Effector CD4-positive, alpha-beta T cell (primary cell): ENCODE measurements around the gene UNC5B.

ENCODE experiments used
- DNase-seq: peaks from one replicate; pipeline ENCODE4 v3.0.0-alpha.2; 2020

UNC5B gene

DNA sequence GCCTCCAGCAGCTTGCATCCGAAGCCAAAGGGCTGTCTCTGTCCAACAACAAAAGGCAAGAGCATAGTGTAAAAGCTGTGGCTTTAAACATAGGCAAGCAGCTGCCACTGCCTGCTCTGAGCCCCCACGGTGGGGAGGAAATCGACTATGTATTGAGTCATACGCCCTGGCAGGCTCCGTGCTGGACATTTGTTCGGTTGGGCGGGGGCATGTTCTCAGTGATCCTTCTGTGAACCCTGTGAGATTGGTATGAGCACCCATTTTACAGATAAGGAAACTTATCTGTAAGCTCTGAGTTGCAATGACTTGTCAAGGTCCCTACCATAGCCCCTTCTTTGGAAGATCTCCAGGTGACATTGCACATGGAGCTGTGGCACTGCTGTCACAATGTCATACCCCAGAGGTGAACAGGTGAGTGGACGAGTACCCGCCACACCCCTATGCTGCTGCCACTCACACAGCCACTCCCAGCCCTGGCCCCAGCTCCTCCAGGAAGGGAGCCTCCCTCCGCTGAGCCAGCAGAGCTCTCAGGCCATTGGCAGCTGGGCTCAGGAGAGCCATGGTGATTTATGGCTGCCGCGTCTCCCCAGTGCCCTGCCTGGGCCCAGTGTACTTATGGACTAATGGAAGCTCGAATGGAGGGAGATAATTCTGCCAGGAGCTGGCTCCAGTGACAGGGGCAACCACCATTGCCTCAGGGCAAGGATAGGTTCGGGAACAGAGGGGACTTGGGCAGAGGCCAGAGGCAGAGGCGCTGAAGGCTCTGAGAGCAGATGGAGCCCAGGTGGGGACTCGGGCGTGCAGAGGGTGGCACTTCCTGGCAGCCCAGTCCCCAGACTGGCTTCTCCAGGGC is 43.7 kb downstream of the UNC5B start:
- DNase-seq: no peak

DNA sequence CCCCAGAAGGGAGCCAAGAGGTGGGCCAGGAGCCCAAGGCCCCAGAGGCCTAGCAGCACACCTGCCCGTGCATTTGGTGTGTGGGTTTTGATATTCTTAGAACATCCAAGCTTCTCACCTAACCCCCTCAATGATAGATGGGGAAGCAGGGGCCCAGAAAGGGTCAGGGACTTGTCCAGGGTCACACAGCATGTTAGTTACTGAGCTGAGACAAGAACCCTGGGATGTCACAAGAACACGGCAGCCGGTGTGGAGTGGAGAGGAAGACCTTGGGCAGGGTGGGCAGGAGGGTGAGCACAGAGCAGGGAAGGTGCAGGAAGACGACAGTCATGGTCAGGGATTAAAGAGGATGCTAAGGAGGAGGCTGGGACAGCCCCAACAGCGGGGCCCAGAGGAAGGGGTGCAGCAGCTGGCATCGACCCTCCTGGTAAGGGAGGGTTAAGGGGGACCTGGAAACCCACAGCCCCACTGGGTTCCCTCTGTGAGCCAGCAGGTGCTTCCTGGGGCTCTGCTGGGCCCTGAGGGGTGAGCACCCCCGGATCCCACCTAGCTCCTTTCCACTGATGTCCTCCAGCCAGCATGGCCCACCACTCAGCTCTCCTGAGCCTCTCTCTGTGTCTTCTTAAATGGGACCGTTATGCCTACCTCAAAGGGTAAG is 44.4 kb downstream of the UNC5B start:
- DNase-seq: no peak

DNA sequence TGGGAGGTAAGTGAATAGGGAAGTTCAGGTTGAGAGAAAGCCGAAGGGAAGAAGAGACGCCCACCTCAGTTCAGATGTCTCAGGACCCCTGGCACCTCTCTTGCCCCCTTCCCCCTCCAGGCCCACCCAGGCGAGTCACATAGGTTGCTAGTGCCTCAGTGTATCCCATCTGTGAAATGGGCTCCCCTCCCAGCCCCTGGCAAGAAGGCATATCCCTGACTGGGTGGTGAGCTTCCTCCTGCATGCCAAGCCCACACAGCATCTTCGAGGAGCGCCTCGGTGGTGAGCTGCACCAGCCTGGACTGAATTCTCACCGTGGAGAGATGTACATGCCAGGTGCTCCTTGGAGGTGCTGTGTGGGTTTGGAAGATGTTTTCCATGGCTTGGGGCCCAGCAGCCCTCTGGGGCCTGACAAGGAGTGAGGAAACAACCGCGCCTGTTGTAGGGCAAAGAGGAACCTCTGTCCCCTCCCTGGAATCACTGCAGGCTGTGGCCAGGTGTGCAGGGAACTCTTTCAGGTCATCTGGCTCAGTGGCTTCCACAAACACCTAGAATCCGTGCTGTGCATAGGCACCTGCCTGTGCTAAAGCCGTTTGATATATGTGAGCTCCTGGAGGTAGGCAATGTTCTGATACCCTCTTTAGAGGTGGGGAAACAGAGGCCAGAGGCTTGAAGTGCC is 45.1 kb downstream of the UNC5B start:
- no peak for DNase-seq

DNA sequence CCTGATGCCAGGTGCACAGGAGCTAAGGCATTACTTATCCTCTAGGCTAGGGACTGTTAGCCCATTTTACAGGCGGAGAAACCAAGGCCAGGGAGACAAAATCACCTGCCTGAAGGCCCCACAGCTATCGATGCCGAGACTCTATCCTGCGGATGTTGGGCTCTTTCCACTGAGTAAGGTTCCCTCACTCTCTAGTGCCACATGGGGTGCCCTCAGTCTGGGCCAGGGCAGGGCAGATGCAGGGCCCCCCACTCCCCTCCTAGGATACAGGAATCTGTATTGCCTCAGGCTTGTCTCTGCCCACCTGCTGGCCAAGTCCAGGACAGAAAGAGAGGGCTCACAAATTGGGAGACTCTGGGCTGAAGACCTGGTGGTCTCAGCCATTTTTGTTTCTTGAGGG is 45.7 kb downstream of the UNC5B start:
- DNase-seq: no peak

DNA sequence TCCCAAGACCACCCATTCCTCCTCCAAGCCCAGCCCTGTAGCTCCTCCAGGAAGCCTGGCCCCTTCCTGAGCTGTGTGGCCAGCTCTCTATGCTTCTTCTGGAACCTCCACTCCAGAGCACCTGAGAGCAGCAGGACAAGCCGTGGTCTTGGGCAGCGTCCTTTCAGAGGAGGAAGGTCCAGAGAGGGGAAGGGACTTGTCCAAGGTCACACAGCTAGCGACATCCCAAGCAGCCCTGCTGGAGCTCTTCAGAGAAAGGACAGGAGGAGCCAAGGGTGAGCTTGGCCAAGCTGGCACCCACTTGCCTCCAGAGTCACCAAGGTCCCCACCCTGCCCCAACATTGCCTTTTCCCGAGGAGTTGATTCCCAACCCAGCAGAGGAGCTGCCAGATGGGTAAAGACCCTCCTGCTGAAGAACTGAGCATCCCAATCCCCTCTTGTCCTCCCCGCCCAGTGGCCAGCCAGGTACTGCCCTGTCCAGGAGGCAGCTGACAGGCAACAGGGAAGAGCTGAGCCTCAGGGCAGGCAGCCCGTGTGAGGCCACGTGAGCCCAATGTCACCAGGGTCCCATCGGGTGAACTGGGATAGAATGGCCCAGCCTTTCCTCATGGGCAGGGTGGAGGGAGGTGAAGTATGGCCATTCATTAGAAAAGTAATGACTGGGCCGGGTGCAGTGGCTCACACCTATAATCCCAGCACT is 46.2 kb downstream of the UNC5B start:
- no peak for DNase-seq

DNA sequence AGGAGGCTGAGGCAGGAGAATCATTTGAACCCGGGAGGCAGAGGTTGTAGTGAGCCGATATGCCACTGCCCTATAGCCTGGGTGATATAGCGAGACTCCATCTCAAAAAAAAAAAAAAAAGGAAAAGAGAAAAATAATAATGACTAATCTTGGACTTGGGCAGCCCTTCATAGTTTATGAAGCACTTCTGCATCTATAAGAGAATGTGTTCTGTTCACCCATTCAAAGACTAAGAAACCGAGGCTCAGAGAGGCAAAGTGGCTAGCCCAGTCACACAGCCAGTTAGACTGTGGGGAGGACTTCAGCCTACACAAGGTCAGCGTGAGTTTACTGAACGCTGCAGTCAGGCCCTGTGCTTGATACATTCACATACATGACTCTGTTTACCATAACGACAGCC is 46.9 kb downstream of the UNC5B start:
- DNase-seq: no peak

DNA sequence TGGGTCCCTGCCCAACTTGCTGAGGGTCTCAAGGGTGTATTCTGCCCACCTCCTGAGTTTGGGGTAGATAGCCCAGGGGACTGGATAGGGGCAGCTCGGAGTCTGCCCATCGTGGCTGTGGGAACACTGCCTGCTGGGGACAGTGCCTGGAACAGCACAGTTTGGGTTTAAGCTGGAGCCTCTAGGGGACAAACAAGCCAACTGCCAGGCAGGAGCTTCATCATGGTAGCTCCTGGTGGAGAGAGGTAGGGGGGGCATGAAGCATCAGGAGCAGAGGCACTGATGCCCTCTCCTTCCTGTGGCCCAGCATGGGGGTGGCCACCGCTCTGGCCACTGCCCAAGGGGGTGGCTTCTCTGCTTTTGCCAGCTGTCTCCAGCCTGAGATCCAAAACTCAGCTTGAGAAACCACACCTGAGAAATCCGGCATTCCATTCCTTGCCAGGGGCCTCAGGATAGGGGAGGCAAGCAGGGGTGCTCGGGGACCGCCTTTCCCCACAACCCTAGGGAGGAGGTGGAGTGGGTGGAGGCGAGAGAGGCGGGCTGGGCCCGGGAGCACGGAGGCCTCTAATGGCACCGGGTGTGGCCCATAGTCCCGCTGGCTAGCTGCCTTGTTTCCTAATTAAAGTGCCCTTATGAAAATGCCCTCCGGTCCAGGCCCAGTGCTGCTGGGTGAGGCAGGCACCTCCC is 47.6 kb downstream of the UNC5B start:
- no peak for DNase-seq

DNA sequence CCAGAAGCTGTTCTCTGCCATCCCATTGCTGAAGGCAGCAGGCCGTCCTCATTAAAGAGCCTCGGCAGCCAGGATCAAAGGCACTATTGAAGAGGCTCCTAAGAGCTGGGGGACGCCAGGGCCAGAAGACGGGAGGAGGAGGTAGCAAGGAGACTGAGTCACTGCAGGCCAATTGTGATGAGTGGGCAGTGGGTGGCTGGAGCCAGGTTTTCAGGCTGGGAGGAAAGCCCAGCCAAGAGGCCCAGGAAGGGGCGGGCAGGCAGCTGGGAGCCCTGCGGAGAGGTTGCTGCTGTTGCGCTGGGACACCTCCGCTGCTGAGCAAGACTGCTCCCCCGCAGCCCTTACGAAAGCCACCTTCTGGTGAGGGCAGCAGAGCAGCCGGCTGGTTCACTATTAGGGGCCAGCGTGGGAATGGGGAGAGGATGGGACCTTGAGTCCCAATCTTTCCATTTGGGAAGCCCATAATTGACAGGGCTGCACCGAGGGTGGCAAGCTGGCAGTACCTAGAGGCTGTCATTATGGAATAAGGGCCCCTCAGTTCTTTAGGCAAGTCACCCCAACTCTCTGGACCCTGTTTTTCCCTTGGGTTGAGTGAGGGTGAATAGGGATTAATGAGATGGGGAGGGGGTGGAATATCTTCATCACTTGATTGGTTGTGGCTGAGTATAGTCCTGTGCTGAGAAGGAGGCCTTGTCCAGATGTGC is 48.4 kb downstream of the UNC5B start:
- no peak for DNase-seq

DNA sequence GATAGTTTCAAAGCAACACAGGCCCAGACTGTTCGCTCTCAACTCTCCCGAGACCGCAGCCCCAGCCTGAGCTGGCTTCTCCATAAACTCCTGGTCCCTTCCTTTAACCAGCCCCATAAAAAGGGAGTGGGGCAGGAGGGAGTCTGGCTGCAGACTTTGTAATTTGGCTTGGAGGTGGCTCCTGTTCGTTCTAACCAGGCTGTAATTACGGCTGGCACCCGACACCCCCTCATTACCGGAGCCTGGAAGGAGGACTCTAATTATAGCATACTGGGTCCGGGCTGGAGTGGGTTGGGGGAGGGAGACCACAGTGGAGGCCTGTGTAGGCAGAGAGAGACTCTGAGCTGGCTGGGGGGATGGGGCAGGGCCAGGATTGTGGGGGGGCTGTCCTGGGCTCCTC is 49.7 kb downstream of the UNC5B start:
- no peak for DNase-seq

DNA sequence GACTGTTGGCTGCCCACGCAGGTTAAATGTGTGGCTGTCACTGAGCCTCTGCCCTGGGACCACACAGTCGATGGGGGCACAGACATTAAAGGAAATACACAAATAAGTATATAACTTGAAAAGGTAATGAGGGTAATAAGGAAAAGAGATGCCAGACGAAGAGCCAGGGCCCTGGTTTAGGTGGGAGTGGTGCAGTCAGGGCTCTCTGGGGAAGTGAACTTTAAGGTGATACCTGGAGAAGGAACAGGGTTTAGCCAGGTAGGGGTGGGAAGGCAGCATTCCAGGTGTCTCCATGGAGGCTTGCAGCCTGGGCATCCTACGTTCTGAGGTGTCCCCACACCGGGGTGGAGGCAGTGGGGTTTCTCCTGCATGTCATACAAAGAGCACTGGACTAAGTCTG is 50.4 kb downstream of the UNC5B start:
- no peak for DNase-seq

DNA sequence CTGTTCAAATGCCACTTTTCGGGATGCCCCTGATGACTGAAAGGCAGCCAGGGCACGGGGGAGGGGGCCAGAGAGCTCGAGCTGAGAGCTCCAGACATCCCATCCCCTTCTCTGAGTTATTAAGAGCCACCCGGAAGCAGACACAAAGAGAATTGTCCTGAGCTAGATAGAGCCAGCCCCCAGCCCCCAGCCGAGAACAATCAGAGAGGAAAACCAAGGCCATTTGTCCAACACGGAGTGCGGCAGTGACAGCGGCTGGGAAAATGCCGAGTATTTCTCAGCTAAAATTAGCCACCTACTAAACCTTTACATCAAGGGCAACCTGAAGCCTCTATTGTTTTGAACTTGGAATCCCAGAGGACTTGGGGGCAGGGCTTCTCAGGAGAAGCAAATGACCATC is 51.0 kb downstream of the UNC5B start:
- no peak for DNase-seq

DNA sequence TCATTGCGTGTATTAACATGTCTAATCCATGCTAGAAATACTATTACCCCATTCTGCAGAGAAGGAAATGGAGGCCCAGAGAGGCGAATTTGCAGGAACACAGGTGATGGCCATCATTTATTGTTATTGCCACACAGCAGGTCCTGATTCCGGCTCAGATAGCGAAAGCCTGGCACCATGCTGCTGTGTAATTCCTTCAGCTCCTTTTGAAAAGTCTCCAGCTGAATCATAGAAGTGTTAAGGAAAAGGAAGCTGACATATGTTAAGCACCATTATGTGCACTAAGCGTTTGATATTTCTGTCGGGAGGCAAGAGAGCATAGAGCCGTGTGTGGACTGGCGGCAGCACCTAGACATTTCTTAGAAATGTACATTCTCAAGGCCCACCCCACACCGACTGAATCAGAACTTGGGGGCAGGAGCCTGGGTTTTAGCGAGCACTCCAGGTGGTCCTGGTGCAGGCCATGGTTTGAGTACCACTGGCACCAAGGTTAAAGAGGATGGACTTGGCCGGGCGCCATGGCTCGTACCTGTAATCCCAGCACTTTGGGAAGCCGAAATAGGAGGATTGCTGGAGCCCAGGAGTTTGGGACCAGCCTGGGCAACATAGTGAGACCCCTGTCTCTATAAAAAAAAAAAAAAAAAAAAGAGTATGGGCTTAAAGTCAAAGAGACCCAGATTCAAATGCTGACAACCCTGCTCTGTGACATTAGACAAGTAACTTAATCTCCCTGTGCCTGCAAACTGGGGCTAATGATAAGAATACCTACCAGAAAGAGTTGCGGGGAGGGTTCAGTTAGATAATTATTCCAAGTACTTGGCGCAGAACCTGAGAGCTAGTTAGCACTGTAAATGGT is 52.2 kb downstream of the UNC5B start:
- DNase-seq: no peak

DNA sequence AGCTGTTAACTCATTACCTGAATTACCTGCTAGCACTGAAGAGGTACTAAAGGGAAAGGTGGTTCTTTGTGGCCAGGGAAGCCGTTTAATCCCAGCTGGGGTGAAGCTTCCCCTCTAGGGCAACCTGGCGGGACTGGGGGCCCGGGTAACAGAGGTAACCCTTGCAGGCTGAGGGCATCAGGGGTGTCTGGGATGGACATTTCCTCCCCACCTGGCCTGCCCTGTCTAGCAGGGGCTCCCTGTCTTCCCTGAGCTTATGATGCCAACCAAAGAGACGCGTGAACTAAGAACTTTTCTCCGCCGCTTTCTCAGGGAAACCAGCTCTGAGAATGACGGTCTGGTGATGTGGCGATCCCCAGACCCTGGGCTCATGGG is 52.8 kb downstream of the UNC5B start:
- no peak for DNase-seq

DNA sequence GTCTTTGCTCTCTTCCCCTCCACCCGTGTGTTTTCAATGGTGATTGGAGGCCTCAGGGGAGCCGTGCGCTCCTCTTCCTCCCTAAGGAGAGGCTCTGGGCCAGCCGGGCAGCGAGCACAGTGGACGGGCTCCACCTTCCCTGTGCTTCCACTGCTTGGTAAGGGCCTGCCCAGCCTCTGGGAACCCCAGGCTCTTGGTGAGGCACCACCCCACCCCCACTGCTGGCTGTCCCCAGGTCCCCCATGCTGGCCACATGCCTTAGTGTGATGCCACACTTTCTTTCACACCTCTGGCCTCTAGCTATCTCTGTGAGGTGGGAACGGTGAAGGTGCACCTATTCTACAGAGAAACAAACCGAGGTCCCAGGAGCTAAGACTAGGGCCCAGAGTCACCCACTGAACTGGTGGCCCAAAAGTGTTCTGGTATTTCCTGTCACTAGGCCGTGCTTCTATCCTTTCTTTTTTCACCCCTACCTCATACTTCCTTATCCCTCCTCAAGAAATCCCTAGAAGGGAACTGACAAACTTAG is 53.3 kb downstream of the UNC5B start:
- DNase-seq: no peak

DNA sequence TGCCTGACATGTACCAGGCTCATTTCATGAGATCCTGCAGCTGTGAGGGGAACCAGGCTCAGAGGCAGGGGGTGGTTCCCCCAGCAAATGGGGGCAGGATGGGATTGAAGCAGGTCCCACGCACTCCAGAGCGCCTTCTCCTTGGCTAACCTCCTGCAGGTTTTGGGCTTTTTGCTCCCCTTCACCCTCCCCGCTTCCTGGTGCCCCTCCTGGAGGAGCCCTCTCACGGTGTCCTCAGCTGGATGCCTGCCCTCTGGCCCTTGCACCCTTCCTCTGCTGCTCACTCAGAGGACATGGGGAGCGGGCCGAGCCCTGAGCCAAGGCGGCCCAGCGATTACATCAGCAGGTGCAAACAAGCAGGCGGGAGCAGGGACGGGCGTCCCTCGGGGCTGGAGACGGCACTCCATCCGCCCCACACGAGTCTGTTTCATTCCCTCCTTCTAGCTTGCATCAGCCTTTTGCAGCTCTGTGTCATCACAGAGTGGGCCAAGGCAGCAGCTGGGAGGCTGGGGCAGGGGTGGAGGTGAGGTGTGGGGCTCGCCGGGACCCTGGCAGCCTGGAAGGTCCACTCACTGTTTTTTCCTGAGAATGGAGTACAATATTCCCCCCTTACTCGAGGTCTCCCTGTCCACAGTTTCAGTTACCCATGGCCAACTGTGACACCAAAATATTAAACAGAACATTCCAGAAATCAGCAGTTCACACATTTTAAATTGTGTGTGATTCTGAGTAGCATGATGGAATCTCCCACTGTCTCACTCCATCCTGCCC is 54.0 kb downstream of the UNC5B start:
- DNase-seq: no peak

DNA sequence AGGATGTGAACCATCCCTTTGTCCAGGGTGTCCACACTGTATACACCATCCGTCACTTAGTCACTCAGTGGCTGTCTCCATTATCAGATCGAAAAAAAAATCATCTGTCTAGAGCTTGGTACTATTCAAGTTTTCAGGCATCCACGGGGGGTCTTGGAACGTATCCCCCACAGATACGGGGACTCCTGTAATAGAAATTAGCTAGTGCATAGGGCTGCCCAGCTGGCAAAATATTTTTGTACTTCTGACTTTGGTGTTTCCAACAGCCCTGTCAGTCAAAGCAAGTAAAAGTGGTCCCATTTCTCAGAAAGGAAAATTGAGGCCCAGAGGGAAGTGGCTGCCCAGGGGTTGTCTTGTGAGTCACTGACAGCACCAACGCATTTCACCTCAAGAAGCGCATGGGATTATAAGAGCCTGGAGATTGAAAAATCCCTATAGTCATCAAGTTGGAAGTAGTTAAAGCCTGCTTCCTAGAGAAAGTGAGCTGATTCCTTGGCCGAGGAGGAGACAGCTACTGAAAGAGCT is 54.6 kb downstream of the UNC5B start:
- no peak for DNase-seq

DNA sequence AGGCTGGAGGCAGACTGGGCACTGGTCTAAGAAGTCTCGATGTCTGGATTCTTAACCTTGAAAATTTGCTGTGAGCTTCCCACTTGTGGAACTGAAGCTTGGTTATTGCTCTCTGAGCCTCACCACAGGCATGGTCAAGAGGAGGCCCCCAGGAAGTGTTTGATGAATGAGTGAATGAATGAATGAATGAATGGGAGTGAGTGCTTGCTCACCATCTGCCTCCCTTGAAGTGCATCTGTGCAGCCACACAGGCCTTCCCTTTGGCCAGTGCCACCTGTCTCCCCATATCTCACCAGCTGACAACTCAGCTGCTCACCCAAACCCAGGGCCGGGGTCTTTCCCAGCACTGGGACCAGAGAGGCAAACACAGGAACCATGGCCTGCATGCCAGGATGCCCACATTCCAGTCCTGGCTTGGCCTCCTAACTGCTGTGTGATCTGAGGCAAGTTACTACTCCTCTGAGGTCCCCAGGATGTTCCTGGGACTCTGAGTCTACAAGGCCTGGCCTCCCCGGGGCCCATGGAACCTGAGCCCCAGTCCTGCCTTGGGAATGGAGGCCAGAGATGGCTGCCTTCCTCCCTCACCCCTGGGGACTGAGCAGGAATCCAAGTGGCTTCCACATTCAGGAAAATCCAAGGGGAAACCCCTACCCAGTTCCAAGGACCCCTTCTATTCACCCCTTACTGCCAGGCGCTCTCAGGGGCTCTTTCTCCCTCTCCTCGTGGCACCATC is 55.3 kb downstream of the UNC5B start:
- DNase-seq: no peak

DNA sequence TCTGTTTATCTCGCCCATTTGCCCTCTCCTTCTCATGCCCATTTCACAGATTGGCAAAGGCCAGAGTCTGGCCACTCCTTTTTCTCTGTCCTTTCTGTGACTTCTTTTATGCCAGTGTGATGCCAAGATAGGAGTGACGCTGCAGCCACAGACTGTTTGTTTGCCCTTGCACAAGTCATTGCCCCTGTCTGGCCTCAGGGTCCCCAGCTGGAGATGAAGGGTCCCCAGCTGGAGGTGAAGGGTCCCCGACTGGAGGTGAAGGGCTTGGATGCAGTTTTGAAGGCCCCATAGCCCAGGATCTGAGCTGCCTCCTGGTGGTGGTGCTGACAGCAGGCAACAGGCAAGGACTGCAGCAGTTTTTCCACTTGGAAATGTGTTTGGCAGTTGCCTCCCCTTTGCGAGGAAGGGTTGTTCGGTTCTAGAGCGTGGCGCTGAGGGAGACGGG is 55.9 kb downstream of the UNC5B start:
- DNase-seq: no peak

DNA sequence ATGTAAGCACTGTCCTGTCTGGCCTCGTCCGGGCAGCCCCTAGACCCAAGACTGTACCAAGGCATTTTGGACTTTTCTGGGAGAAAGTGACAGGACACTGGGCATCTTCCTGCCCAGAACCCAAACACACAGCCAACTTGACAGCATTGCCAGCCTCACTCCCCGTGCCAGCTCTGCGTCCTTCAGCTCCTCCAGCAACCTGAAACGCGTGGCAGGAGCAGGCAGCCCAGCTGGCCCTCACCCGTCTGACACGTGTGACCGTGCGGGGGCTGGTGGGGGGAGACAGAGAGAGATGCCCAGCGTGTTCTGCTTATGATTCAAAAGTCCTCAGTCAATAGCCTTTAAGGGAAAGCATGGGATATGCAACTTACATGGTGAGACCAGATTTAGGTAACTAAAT is 56.4 kb downstream of the UNC5B start:
- no peak for DNase-seq
